SH-SY5Y (cell line): ENCODE data around the gene KRTAP5-9.

ENCODE experiments used
- GATA2 ChIP-seq: IDR thresholded peaks from 2 replicates; pipeline ENCODE4 v1.6.1; 2011; ENCODE audit warnings: mild to moderate bottlenecking, low read depth, low read length
- GATA3 ChIP-seq: IDR thresholded peaks from 2 replicates; pipeline ENCODE4 v1.6.1; 2011; ENCODE audit warnings: low read depth, mild to moderate bottlenecking, low read length, moderate library complexity

DNA sequence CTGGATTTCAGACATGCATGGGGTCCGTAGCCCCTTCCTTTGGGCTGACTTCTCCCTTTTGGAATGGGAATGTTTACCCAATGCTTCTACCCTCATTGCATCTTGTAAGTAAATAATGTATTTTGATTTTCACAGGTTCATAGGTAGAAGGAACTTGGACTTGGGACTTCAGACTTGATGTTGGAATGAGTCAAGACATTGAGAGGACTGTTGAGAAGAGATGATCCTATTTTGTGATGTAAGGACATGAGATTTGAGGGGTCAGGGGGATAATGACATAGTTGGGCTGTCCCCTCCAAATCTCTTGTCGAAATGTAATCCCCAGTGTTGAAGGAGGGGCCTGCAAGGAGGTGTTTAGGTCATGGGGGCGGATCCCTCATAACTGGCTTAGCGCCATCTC lies 16.2 kb downstream of the KRTAP5-9 start:
- no peak for TF ChIP-seq GATA3
- no peak for TF ChIP-seq GATA2
